HCT116 (cell line): ENCODE data around the gene ZIC5. TPM values are rescaled to one million over a fixed set of nuclear protein-coding genes. Genes with fewer than 3 reads are reported as not detected.

Experiments used
- ATAC-seq: fragments of 200-7000 bp; cut with Tn5 transposase; 2 replicates; pipeline ENCODE4 v1.9.1; 2020; ENCODE audit warnings: mild to moderate bottlenecking, moderate library complexity
- BruUV-seq: library from RNA; stranded (reverse); fragments of 400-500 nt; replicated peaks from 2 replicates; lab custom pipeline; 2021; lab: Mats Ljungman, UMichigan
- CTCF ChIA-PET: fragments of 300-600 bp; sonication (Branson Sonifier 250); formaldehyde crosslinking; loops from one replicate; lab custom pipeline; 2021; ENCODE audit warnings: antibody characterized with exemption; lab: Charles Lee
- POLR2A ChIA-PET: fragments of 300-600, 350-600 bp; sonication (Branson Sonifier 250); formaldehyde crosslinking; loops from one replicate; lab custom pipeline; 2021; ENCODE audit warnings: antibody characterized with exemption; lab: Charles Lee
- RAD21 ChIA-PET, 2 experiments: fragments of 300-600 bp; sonication (Branson Sonifier 250); formaldehyde crosslinking; loops; one replicate each; lab custom pipeline; 2023; ENCODE audit warnings: low total read pairs in 2 of 2; ENCODE audit not compliant: uncharacterized antibody in 2 of 2, unreplicated experiment in 2 of 2, low non-redundant PET in 1 of 2; lab: Charles Lee
- DNase-seq: peaks from one replicate; pipeline ENCODE4 v3.0.0-alpha.2; 2010; ENCODE audit warnings: low read depth, low spot score
- H2AFZ ChIP-seq: fragments of 200-600 bp; shearing (Covaris generic), sonication (generic); 2 replicates; pipeline ENCODE4 v1.6.1; 2017; ENCODE audit warnings: low read depth, mixed run types, mixed read lengths, antibody characterized with exemption, low read length; ENCODE audit not compliant: poor library complexity, severe bottlenecking
- H3K27ac ChIP-seq: 2 replicates; pipeline ENCODE4 v1.5.1; 2012; ENCODE audit warnings: low read depth, low read length
- H3K27me3 ChIP-seq: fragments of 200-600 bp; sonication (generic); 2 replicates; pipeline ENCODE4 v1.6.1; 2016; ENCODE audit warnings: mixed run types, low read length, mixed read lengths; ENCODE audit not compliant: insufficient read depth
- H3K36me3 ChIP-seq, 2 experiments: fragments of 200-500 bp in 1 of 2; fragments of 200-600 bp in 1 of 2; sonication (Bioruptor generic) in 1 of 2; sonication (generic) in 1 of 2; 2 replicates each; pipeline versions ENCODE4 v1.5.1 to v1.6.1; 2014 to 2016; ENCODE audit warnings: low read length in 2 of 2, inconsistent platforms in 1 of 2, mixed read lengths in 1 of 2, mixed run types in 1 of 2; ENCODE audit not compliant: insufficient read depth in 2 of 2, control insufficient read depth in 1 of 2
- H3K4me1 ChIP-seq, 2 experiments: fragments of 200-600 bp in 1 of 2; sonication (generic) in 1 of 2; 2 replicates each; pipeline versions ENCODE4 v1.5.1 to v1.6.1; 2012 to 2017; ENCODE audit warnings: low read length in 2 of 2, inconsistent platforms in 1 of 2, mild to moderate bottlenecking in 1 of 2, mixed read lengths in 1 of 2, mixed run types in 1 of 2, moderate library complexity in 1 of 2; ENCODE audit not compliant: insufficient read depth in 2 of 2, control insufficient read depth in 1 of 2
- H3K4me2 ChIP-seq: fragments of 200-600 bp; sonication (generic); 2 replicates; pipeline ENCODE4 v1.6.1; 2017; ENCODE audit warnings: mixed run types, low read length, mixed read lengths
- H3K4me3 ChIP-seq, 2 experiments: fragments of 200-600 bp in 1 of 2; sonication (generic) in 1 of 2; replicated peaks in 1 of 2; 2 replicates each; pipeline ENCODE4 v1.5.1; 2011 to 2016; ENCODE audit warnings: low read length in 2 of 2, control low read depth in 1 of 2, low read depth in 1 of 2, mild to moderate bottlenecking in 1 of 2, mixed read lengths in 1 of 2, mixed run types in 1 of 2
- H3K79me2 ChIP-seq: fragments of 200-600 bp; sonication (generic); 2 replicates; pipeline ENCODE4 v1.6.1; 2017; ENCODE audit warnings: mild to moderate bottlenecking, mixed run types, low read length, moderate library complexity, mixed read lengths; ENCODE audit not compliant: insufficient read depth
- H3K9ac ChIP-seq: fragments of 200-600 bp; sonication (generic); 2 replicates; pipeline ENCODE4 v1.6.1; 2016; ENCODE audit warnings: low read length, mixed read lengths
- H3K9me2 ChIP-seq: fragments of 200-600 bp; sonication (generic), shearing (Covaris generic); 2 replicates; pipeline ENCODE4 v1.6.1; 2017; ENCODE audit warnings: mixed run types, mild to moderate bottlenecking, moderate library complexity; ENCODE audit not compliant: insufficient read depth
- H3K9me3 ChIP-seq, 2 experiments: fragments of 200-500 bp in 1 of 2; fragments of 200-600 bp in 1 of 2; sonication (Bioruptor generic) in 1 of 2; sonication (generic) in 1 of 2; 2 replicates each; pipeline ENCODE4 v1.6.1; 2014 to 2017; ENCODE audit warnings: low read length in 2 of 2, mixed read lengths in 2 of 2, inconsistent platforms in 1 of 2, low read depth in 1 of 2, mild to moderate bottlenecking in 1 of 2, mixed run types in 1 of 2, moderate library complexity in 1 of 2; ENCODE audit not compliant: control insufficient read depth in 1 of 2, insufficient read depth in 1 of 2
- H4K20me1 ChIP-seq: fragments of 200-600 bp; sonication (generic), shearing (Covaris generic); 2 replicates; pipeline ENCODE4 v1.6.1; 2017; ENCODE audit warnings: mixed run types, mild to moderate bottlenecking, moderate library complexity; ENCODE audit not compliant: insufficient read depth
- CEBPB ChIP-seq: IDR thresholded peaks from 2 replicates; pipeline ENCODE4 v1.6.1; 2012; ENCODE audit warnings: low read depth
- FOSL1 ChIP-seq: IDR thresholded peaks from 2 replicates; pipeline ENCODE4 v1.6.1; 2012; ENCODE audit warnings: low read depth
- JUND ChIP-seq: IDR thresholded peaks from 2 replicates; pipeline ENCODE4 v1.6.1; 2012
- SIN3A ChIP-seq: IDR thresholded peaks from 2 replicates; pipeline ENCODE4 v1.6.1; 2012; ENCODE audit warnings: low read depth
- SP1 ChIP-seq: IDR thresholded peaks from 2 replicates; pipeline ENCODE4 v1.6.1; 2012; ENCODE audit warnings: low read depth
- TCF7L2 ChIP-seq: IDR thresholded peaks from 2 replicates; pipeline ENCODE4 v1.7.0; 2011; ENCODE audit warnings: borderline replicate concordance, inconsistent platforms; ENCODE audit not compliant: insufficient read depth, insufficient read length; ENCODE audit errors: extremely low read depth
- YY1 ChIP-seq: IDR thresholded peaks from 2 replicates; pipeline ENCODE4 v1.6.1; 2011; ENCODE audit warnings: low read length, low read depth, moderate library complexity, mild to moderate bottlenecking; ENCODE audit not compliant: insufficient replicate concordance; ENCODE audit errors: extremely low read depth
- ZFX ChIP-seq: fragments of 450-650 bp; IDR thresholded peaks from 2 replicates; pipeline ENCODE4 v1.6.1; 2017
- intact Hi-C: fragments of 100-400 bp; cut with micrococcal nuclease; formaldehyde crosslinking; loops from 2 replicates; pipeline ENCODE4 v1.10.0; 2022
- total RNA-seq: library from RNA; stranded (reverse); gene quantifications from one replicate; pipeline ENCODE4 v1.2.1, GENCODE V29; 2021; ENCODE audit not compliant: unreplicated experiment
- TF ChIP-seq, protein P1 (sequence below): IDR thresholded peaks from 2 replicates; pipeline ENCODE4 v1.6.1; 2012
- TF ChIP-seq, protein P2 (sequence below): IDR thresholded peaks from 2 replicates; pipeline ENCODE4 v1.6.1; 2012; ENCODE audit warnings: low read depth
- TF ChIP-seq, protein P3 (sequence below): IDR thresholded peaks from 2 replicates; pipeline ENCODE4 v1.6.1; 2011; ENCODE audit warnings: mild to moderate bottlenecking, low read length, moderate library complexity; ENCODE audit not compliant: insufficient replicate concordance; ENCODE audit errors: extremely low read depth

ZIC5 gene
- total RNA-seq, 1 experiment from 2014 or later, result 10.3 TPM

DNA sequence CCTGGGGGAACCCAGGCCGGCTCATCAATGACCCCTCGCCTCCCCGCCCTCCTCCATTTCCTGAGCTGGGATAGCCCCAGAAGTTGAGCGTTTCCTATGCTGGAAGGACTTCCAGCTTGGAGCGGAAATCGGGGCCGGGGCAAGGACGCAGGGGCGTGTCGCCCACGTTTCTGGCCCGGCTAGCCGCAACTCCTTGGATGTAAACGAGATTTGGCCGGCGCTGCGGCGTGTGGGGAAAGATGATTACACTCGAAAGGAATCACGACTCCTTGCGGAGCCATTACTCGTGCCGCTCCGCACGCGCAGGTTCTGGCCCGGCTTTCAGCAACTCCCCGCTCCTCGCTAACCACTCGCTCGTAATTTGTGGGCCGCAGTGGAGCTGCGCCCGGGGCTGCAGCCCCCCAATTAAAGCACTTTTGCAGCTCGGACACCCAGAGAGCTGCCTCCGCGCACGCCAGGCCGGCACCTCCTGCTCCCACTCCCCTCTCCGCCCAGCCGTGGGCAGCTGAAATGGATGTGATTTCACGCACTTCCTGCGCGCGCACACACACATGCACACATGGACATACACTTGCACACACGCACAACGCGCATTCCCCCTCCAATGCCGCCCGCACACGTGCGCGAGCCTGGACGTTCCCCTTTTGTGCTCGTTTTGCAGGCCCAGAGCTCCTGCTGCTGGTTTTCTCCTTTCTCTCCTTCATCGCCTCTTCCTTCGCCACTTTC is 15.7 kb downstream of the ZIC5 start:
- Histone ChIP-seq H3K27me3 (no peaks in the 10 kb centered on the region), H3K27ac (no peak overlapping the region), H3K4me1 (no peaks in the 10 kb centered on the region), H3K79me2 (no peaks in the 10 kb centered on the region), H4K20me1 (no peaks in the 10 kb centered on the region), H2AFZ (no peak overlapping the region), H3K9me2 (no peaks in the 10 kb centered on the region), H3K4me3 (no peak overlapping the region), H3K9me3 (no peaks in the 10 kb centered on the region), H3K9ac (no peak overlapping the region), H3K4me2 (no peak overlapping the region), H3K36me3 (no peaks in the 10 kb centered on the region)
- CTCF ChIA-PET, result no interaction called here
- DNase-seq, result no peak
- BruUV-seq, result no TSS peak
- POLR2A ChIA-PET, result interaction anchor here (0.5 kb wide), 1 partner anchor 47 kb away, joined by 8 read pairs; no protein-coding TSS in a partner anchor
- RAD21 ChIA-PET, result no interaction called here
- intact Hi-C loops, result no loop called here
- ATAC-seq, result no peak
- TF ChIP-seq SP1 (no peak), TCF7L2 (no peak), JUND (no peak), ZFX (no peak), CEBPB (no peak), SIN3A (no peak), YY1 (no peak), FOSL1 (no peak)
- TF ChIP-seq, protein P1, sequence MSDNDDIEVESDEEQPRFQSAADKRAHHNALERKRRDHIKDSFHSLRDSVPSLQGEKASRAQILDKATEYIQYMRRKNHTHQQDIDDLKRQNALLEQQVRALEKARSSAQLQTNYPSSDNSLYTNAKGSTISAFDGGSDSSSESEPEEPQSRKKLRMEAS, result no peak
- TF ChIP-seq, protein P2, sequence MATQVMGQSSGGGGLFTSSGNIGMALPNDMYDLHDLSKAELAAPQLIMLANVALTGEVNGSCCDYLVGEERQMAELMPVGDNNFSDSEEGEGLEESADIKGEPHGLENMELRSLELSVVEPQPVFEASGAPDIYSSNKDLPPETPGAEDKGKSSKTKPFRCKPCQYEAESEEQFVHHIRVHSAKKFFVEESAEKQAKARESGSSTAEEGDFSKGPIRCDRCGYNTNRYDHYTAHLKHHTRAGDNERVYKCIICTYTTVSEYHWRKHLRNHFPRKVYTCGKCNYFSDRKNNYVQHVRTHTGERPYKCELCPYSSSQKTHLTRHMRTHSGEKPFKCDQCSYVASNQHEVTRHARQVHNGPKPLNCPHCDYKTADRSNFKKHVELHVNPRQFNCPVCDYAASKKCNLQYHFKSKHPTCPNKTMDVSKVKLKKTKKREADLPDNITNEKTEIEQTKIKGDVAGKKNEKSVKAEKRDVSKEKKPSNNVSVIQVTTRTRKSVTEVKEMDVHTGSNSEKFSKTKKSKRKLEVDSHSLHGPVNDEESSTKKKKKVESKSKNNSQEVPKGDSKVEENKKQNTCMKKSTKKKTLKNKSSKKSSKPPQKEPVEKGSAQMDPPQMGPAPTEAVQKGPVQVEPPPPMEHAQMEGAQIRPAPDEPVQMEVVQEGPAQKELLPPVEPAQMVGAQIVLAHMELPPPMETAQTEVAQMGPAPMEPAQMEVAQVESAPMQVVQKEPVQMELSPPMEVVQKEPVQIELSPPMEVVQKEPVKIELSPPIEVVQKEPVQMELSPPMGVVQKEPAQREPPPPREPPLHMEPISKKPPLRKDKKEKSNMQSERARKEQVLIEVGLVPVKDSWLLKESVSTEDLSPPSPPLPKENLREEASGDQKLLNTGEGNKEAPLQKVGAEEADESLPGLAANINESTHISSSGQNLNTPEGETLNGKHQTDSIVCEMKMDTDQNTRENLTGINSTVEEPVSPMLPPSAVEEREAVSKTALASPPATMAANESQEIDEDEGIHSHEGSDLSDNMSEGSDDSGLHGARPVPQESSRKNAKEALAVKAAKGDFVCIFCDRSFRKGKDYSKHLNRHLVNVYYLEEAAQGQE, result no peak
- TF ChIP-seq, protein P3, sequence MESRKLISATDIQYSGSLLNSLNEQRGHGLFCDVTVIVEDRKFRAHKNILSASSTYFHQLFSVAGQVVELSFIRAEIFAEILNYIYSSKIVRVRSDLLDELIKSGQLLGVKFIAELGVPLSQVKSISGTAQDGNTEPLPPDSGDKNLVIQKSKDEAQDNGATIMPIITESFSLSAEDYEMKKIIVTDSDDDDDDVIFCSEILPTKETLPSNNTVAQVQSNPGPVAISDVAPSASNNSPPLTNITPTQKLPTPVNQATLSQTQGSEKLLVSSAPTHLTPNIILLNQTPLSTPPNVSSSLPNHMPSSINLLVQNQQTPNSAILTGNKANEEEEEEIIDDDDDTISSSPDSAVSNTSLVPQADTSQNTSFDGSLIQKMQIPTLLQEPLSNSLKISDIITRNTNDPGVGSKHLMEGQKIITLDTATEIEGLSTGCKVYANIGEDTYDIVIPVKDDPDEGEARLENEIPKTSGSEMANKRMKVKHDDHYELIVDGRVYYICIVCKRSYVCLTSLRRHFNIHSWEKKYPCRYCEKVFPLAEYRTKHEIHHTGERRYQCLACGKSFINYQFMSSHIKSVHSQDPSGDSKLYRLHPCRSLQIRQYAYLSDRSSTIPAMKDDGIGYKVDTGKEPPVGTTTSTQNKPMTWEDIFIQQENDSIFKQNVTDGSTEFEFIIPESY, result no peak
